Central memory CD4-positive, alpha-beta T cell (primary cell): ENCODE results near the gene DGKB.

Experiments used
- DNase-seq: peaks from one replicate; pipeline ENCODE4 v3.0.0; 2022

The DGKB gene

GRCh38 chr7:14752301-14752700 is 150.2 kb downstream of the DGKB start:
- no peak for DNase-seq

- DNase-seq = no peak
Measured at GRCh38 chr7:14751461-14751860, 151.1 kb downstream of the DGKB start.

GRCh38 chr7:14748461-14748860 is 154.1 kb downstream of the DGKB start:
- no peak for DNase-seq

- no peak for DNase-seq
Measured at GRCh38 chr7:14747701-14748100, 154.8 kb downstream of the DGKB start.

GRCh38 chr7:14745076-14745475 is 157.5 kb downstream of the DGKB start:
- no peak for DNase-seq

GRCh38 chr7:14740606-14741005 is 161.9 kb downstream of the DGKB start:
- no peak for DNase-seq

GRCh38 chr7:14739841-14740185 is 162.7 kb downstream of the DGKB start:
- DNase-seq = no peak

GRCh38 chr7:14739168-14739840 is 163.2 kb downstream of the DGKB start:
- DNase-seq = no peak

- DNase-seq = no peak
Measured at GRCh38 chr7:14738086-14738485, 164.5 kb downstream of the DGKB start.

GRCh38 chr7:14734839-14735321 is 167.7 kb downstream of the DGKB start:
- no peak for DNase-seq

GRCh38 chr7:14720785-14721184 is 181.8 kb downstream of the DGKB start:
- no peak for DNase-seq

GRCh38 chr7:14717816-14718215 is 184.7 kb downstream of the DGKB start:
- no peak for DNase-seq

GRCh38 chr7:14717169-14717568 is 185.4 kb downstream of the DGKB start:
- DNase-seq = no peak

GRCh38 chr7:14714161-14714728 is 188.3 kb downstream of the DGKB start:
- DNase-seq = no peak

- no peak for DNase-seq
Measured at GRCh38 chr7:14698239-14698638, 204.3 kb downstream of the DGKB start.

- no peak for DNase-seq
Measured at GRCh38 chr7:14697684-14698083, 204.9 kb downstream of the DGKB start.

GRCh38 chr7:14691597-14692203 is 210.9 kb downstream of the DGKB start:
- no peak for DNase-seq

GRCh38 chr7:14691034-14691433 is 211.5 kb downstream of the DGKB start:
- no peak for DNase-seq

GRCh38 chr7:14690486-14690885 is 212.1 kb downstream of the DGKB start:
- DNase-seq = no peak

- no peak for DNase-seq
Measured at GRCh38 chr7:14690075-14690474, 212.5 kb downstream of the DGKB start.

GRCh38 chr7:14688208-14688607 is 214.3 kb downstream of the DGKB start:
- DNase-seq = no peak

GRCh38 chr7:14687777-14688176 is 214.8 kb downstream of the DGKB start:
- DNase-seq = no peak

GRCh38 chr7:14687241-14687640 is 215.3 kb downstream of the DGKB start:
- DNase-seq = no peak

GRCh38 chr7:14685167-14685566 is 217.4 kb downstream of the DGKB start:
- DNase-seq = no peak
